ENCODE measurements around the gene SAMD9L.
"Not testable (repeated sequence)": the region's sequence is repeated elsewhere in the genome, so short reads cannot be mapped to it uniquely, and the experiment has no call there.

SAMD9L gene

DNA sequence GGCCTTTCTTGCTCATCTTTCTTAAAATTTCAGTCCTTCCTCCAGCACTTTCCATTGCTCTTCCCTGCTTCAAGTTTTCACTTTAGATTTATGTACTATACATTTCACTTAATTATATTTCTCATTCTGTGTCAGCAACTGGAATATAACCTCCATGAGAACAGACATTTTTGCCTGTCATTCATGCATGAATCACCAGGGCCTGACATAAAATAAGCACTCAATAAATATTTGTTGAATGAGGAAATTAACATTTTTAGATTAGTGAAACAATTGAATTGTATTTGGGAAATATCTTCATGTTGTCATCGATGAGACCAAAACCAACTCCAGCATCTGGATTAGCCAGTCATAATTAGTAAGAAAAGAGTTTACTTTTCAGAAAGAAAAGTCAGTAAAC is 6.1 kb downstream of the SAMD9L start:
- TF ChIP-seq CTCF (IDR thresholded peaks at IDR 0.05; ENCODE audit: insufficient read depth, low read length, missing control alignments), result no peak
- H3K4me3 ChIP-seq (ENCODE audit: low read depth, low read length), result no peak overlapping the region
- ChIA-PET CTCF (no interaction called here), POLR2A (no interaction called here)
- DNase-seq (ENCODE audit: low read depth, low spot score), result no peak

DNA sequence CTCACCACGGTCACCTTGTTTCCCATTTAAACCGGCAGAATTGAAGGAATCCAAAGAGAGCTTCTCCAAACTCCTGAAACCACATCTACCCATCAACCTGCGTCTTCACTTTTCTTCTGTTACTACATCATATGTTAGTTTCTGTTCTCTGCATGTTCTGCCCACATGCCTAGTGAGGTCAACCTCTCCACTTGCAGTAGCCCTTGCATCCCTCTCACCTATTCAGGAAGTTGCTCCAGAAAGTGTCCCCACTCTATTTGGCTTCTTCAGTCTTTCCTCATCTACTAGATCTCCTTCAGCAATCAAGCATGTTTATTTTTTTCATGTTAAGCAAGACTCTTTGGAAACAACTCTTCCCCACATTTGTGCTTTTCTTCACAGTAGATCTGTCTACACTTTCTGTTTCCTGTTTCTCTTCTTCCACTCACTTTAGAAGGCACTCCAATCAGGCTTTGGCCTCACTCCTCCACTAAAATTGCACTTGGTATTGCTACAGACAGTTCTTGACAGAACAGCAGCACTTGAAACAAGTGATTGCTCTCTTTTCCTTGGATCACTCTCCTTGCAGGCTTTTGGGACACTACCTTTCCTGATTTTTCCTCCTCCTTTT is 7.5 kb downstream of the SAMD9L start:
- no peak for DNase-seq (ENCODE audit: low read depth, low spot score)
- ChIA-PET POLR2A (no interaction called here), CTCF (no interaction called here)
- no peak overlapping the region for H3K4me3 ChIP-seq (ENCODE audit: low read depth, low read length)
- TF ChIP-seq CTCF (IDR thresholded peaks at IDR 0.05; ENCODE audit: insufficient read depth, low read length, missing control alignments), result no peak

- no peak for TF ChIP-seq CTCF (IDR thresholded peaks at IDR 0.05; ENCODE audit: insufficient read depth, low read length, missing control alignments)
- ChIA-PET POLR2A (no interaction called here), CTCF (no interaction called here)
- no peak overlapping the region for H3K4me3 ChIP-seq (ENCODE audit: low read depth, low read length)
- DNase-seq (ENCODE audit: low read depth, low spot score), result no peak
Observed at GRCh38 chr7:93138576-93138975, 9.6 kb downstream of the SAMD9L start.

GRCh38 chr7:93133005-93133404 is 15.2 kb downstream of the SAMD9L start:
- TF ChIP-seq CTCF (IDR thresholded peaks at IDR 0.05; ENCODE audit: insufficient read depth, low read length, missing control alignments), result no peak
- no peak for DNase-seq (ENCODE audit: low read depth, low spot score)
- ChIA-PET POLR2A (no interaction called here), CTCF (interaction anchor here (1.1 kb wide), 1 partner anchor 13 kb away, joined by 3 read pairs; no protein-coding TSS in a partner anchor)
- no peak overlapping the region for H3K4me3 ChIP-seq (ENCODE audit: low read depth, low read length)

- ChIA-PET POLR2A (no interaction called here), CTCF (no interaction called here)
- no peak for DNase-seq (ENCODE audit: low read depth, low spot score)
- TF ChIP-seq CTCF (IDR thresholded peaks at IDR 0.05; ENCODE audit: insufficient read depth, low read length, missing control alignments), result no peak
- H3K4me3 ChIP-seq (ENCODE audit: low read depth, low read length), result no peak overlapping the region
Observed at GRCh38 chr7:93132216-93132615, 16.0 kb downstream of the SAMD9L start.

- not testable (repeated sequence) for DNase-seq (ENCODE audit: low read depth, low spot score)
Observed at GRCh38 chr7:93126954-93127353, 21.2 kb downstream of the SAMD9L start.

GRCh38 chr7:93123532-93123931 is 24.7 kb downstream of the SAMD9L start:
- DNase-seq (ENCODE audit: low read depth, low spot score); CTCF ChIA-PET; H3K4me3 ChIP-seq (ENCODE audit: low read depth, low read length); POLR2A ChIA-PET: not testable (repeated sequence)

More at GRCh38 chr7:93126954-93127353, 21.2 kb downstream of the SAMD9L start:
- H3K4me3 ChIP-seq (ENCODE audit: low read depth, low read length); CTCF ChIA-PET; POLR2A ChIA-PET: not testable (repeated sequence)
